IMR-90 (cell line): ENCODE measurements around the gene GNG12. TPM values are rescaled to one million over a fixed set of nuclear protein-coding genes. Genes with fewer than 3 reads are reported as not detected.

ENCODE experiments used
- ATAC-seq: fragments of 200-7000 bp; cut with Tn5 transposase; 2 replicates; pipeline ENCODE4 v1.9.1; 2020; ENCODE audit warnings: low read depth, mild to moderate bottlenecking, moderate library complexity
- BruUV-seq: library from RNA; stranded (reverse); fragments of 400-500 nt; replicated peaks from 2 replicates; lab custom pipeline; 2021; lab: Mats Ljungman, UMichigan
- CTCF ChIA-PET: fragments of 300-600 bp; formaldehyde crosslinking; extraction: SDS; loops from one replicate; lab custom pipeline; 2021; ENCODE audit warnings: antibody characterized with exemption; lab: Yijun Ruan, JAX
- POLR2A ChIA-PET: fragments of 300-600 bp; sonication (Branson Sonifier 250); formaldehyde crosslinking; loops from one replicate; lab custom pipeline; 2022; ENCODE audit warnings: antibody characterized with exemption; ENCODE audit not compliant: unreplicated experiment; lab: Charles Lee
- DNase-seq: peaks from one replicate; pipeline ENCODE4 v3.0.0; 2013
- H2AFZ ChIP-seq: replicated peaks from 2 replicates; pipeline ENCODE3; 2013; ENCODE audit warnings: low read length, mild to moderate bottlenecking; ENCODE audit not compliant: poor library complexity
- H2AK5ac ChIP-seq: 2 replicates; pipeline ENCODE4 v1.6.1; 2013; ENCODE audit warnings: low read depth, low read length, inconsistent platforms
- H2AK9ac ChIP-seq: replicated peaks from 2 replicates; pipeline ENCODE3; 2013; ENCODE audit warnings: mild to moderate bottlenecking, low read depth, low read length, moderate library complexity; ENCODE audit not compliant: poor library complexity
- H2BK120ac ChIP-seq: 2 replicates; pipeline ENCODE4 v1.6.1; 2013; ENCODE audit warnings: low read depth, low read length, inconsistent platforms
- H2BK15ac ChIP-seq: 3 replicates; pipeline ENCODE4 v1.6.1; 2013; ENCODE audit warnings: low read depth, low read length, inconsistent platforms
- H2BK20ac ChIP-seq: 2 replicates; pipeline ENCODE4 v1.6.1; 2013; ENCODE audit warnings: low read depth, mild to moderate bottlenecking, inconsistent platforms, low read length, moderate library complexity
- H2BK5ac ChIP-seq: 2 replicates; pipeline ENCODE4 v1.6.1; 2013; ENCODE audit warnings: mild to moderate bottlenecking, low read depth, low read length, inconsistent platforms; ENCODE audit not compliant: poor library complexity, severe bottlenecking
- H3K14ac ChIP-seq: replicated peaks from 2 replicates; pipeline ENCODE4 v1.6.1; 2013; ENCODE audit warnings: low read depth, low read length, inconsistent platforms
- H3K18ac ChIP-seq: 2 replicates; pipeline ENCODE4 v1.6.1; 2013; ENCODE audit warnings: low read depth, low read length, control low read depth
- H3K23ac ChIP-seq: 2 replicates; pipeline ENCODE4 v1.6.1; 2013; ENCODE audit warnings: low read depth, low read length, inconsistent platforms
- H3K27ac ChIP-seq: 2 replicates; pipeline ENCODE4 v1.5.1; 2013; ENCODE audit warnings: mild to moderate bottlenecking, control low read depth, low read length; ENCODE audit not compliant: insufficient read depth
- H3K27me3 ChIP-seq: 2 replicates; pipeline ENCODE4 v1.6.1; 2013; ENCODE audit warnings: low read length; ENCODE audit not compliant: control insufficient read depth, insufficient read depth
- H3K36me3 ChIP-seq: 2 replicates; pipeline ENCODE4 v1.6.1; 2013; ENCODE audit warnings: low read length, mixed read lengths; ENCODE audit not compliant: control insufficient read depth, insufficient read depth
- H3K4ac ChIP-seq: 2 replicates; pipeline ENCODE4 v1.6.1; 2013; ENCODE audit warnings: low read depth, low read length, inconsistent platforms
- H3K4me1 ChIP-seq: 2 replicates; pipeline ENCODE4 v1.6.1; 2013; ENCODE audit warnings: low read length, mixed read lengths; ENCODE audit not compliant: control insufficient read depth, insufficient read depth
- H3K4me2 ChIP-seq: 2 replicates; pipeline ENCODE4 v1.6.1; 2013; ENCODE audit warnings: low read depth, mild to moderate bottlenecking, control low read depth, low read length, moderate library complexity
- H3K4me3 ChIP-seq: 2 replicates; pipeline ENCODE4 v1.5.1; 2013; ENCODE audit warnings: low read depth, mild to moderate bottlenecking, control low read depth, low read length, moderate library complexity; ENCODE audit not compliant: insufficient read depth
- H3K56ac ChIP-seq: 2 replicates; pipeline ENCODE4 v1.6.1; 2013; ENCODE audit warnings: low read length, inconsistent platforms; ENCODE audit not compliant: insufficient read depth; ENCODE audit errors: extremely low read depth
- H3K79me1 ChIP-seq, 2 experiments: 2 replicates each; pipeline ENCODE4 v1.6.1; 2013; ENCODE audit warnings: low read length in 2 of 2, inconsistent platforms in 1 of 2, low read depth in 1 of 2
- H3K9ac ChIP-seq: 2 replicates; pipeline ENCODE4 v1.6.1; 2013; ENCODE audit warnings: low read depth, low read length, control low read depth
- H3K9me1 ChIP-seq: 2 replicates; pipeline ENCODE4 v1.6.1; 2013; ENCODE audit warnings: low read length, inconsistent platforms; ENCODE audit not compliant: insufficient read depth
- H3K9me3 ChIP-seq: 2 replicates; pipeline ENCODE4 v1.6.1; 2013; ENCODE audit warnings: low read length; ENCODE audit not compliant: control insufficient read depth, insufficient read depth
- H4K20me1 ChIP-seq: 2 replicates; pipeline ENCODE4 v1.6.1; 2013; ENCODE audit warnings: low read length, inconsistent platforms; ENCODE audit not compliant: insufficient read depth
- H4K5ac ChIP-seq: 2 replicates; pipeline ENCODE4 v1.6.1; 2013; ENCODE audit warnings: mild to moderate bottlenecking, low read depth, low read length, control low read depth
- H4K8ac ChIP-seq, 2 experiments: 2 replicates each; pipeline ENCODE4 v1.6.1; 2013; ENCODE audit warnings: low read depth in 2 of 2, low read length in 2 of 2, control low read depth in 1 of 2, inconsistent platforms in 1 of 2
- H4K91ac ChIP-seq: 2 replicates; pipeline ENCODE4 v1.6.1; 2013; ENCODE audit warnings: low read depth, low read length, inconsistent platforms; ENCODE audit not compliant: insufficient read depth
- BHLHE40 ChIP-seq: fragments of 150-350 bp; IDR thresholded peaks from 2 replicates; pipeline ENCODE4 v1.6.1; 2016; ENCODE audit warnings: mild to moderate bottlenecking, low read depth, low read length
- CEBPB ChIP-seq: IDR thresholded peaks from 2 replicates; pipeline ENCODE4 v1.6.1; 2012; ENCODE audit warnings: low read depth, low read length, improper control_type of control experiment
- CHD1 ChIP-seq: IDR thresholded peaks from 2 replicates; pipeline ENCODE4 v1.6.1; 2012; ENCODE audit warnings: low read depth, low read length, improper control_type of control experiment
- FOS ChIP-seq: fragments of 150-350 bp; IDR thresholded peaks from 2 replicates; pipeline ENCODE4 v1.6.1; 2016; ENCODE audit warnings: low read depth, low read length
- MAFK ChIP-seq: IDR thresholded peaks from 2 replicates; pipeline ENCODE4 v1.6.1; 2012; ENCODE audit warnings: low read depth, low read length, improper control_type of control experiment
- MAZ ChIP-seq: IDR thresholded peaks from 2 replicates; pipeline ENCODE4 v1.6.1; 2012; ENCODE audit warnings: low read depth, mild to moderate bottlenecking, low read length, improper control_type of control experiment, moderate library complexity, borderline replicate concordance
- MXI1 ChIP-seq: IDR thresholded peaks from 2 replicates; pipeline ENCODE4 v1.6.1; 2012; ENCODE audit warnings: low read depth, mild to moderate bottlenecking, low read length, moderate library complexity, borderline replicate concordance
- NFE2L2 ChIP-seq: fragments of 150-350 bp; IDR thresholded peaks from 2 replicates; pipeline ENCODE4 v1.6.1; 2016; ENCODE audit warnings: low read depth, mild to moderate bottlenecking, low read length
- POLR2A ChIP-seq: IDR thresholded peaks from 2 replicates; pipeline ENCODE4 v1.6.1; 2012; ENCODE audit warnings: mild to moderate bottlenecking, low read depth, low read length
- RAD21 ChIP-seq: IDR thresholded peaks from 2 replicates; pipeline ENCODE4 v1.6.1; 2012; ENCODE audit warnings: low read length, improper control_type of control experiment
- RCOR1 ChIP-seq: IDR thresholded peaks from 2 replicates; pipeline ENCODE4 v1.6.1; 2012; ENCODE audit warnings: mild to moderate bottlenecking, low read length, improper control_type of control experiment; ENCODE audit not compliant: insufficient replicate concordance
- RFX5 ChIP-seq: IDR thresholded peaks from 2 replicates; pipeline ENCODE4 v1.8.0; 2012; ENCODE audit warnings: low read depth, mild to moderate bottlenecking, low read length, moderate library complexity
- SMC3 ChIP-seq: fragments of 150-350 bp; IDR thresholded peaks from 2 replicates; pipeline ENCODE4 v1.6.1; 2016; ENCODE audit warnings: low read depth, mild to moderate bottlenecking, antibody characterized with exemption, low read length, moderate library complexity
- WGBS, 2 experiments: methylation state at CpG; one replicate each; pipeline versions ENCODE4 v1.1.5 to v1.1.7; 2013; ENCODE audit warnings: missing lambda C conversion rate in 2 of 2; ENCODE audit not compliant: insufficient read length in 1 of 2; ENCODE audit errors: extremely low coverage in 2 of 2; 5-methylcytosine and 5-hydroxymethylcytosine counted together
- dilution Hi-C: fragments of 300-500 bp; cut with HindIII; formaldehyde crosslinking; loops from one replicate; pipeline ENCODE4 v1.14.3; 2018; ENCODE audit warnings: low sequenced_read_pairs; ENCODE audit not compliant: unreplicated experiment
- in situ Hi-C: fragments of 300-500 bp; cut with MboI; formaldehyde crosslinking; loops from 3 replicates; pipeline ENCODE4 v1.14.3; 2019; ENCODE audit warnings: low sequenced_read_pairs, inconsistent platforms, mixed read lengths
- intact Hi-C: fragments of 100-400 bp; cut with micrococcal nuclease; formaldehyde crosslinking; loops from 2 replicates; pipeline ENCODE4 v1.10.0; 2022
- polyA plus RNA-seq, 3 experiments: library from polyadenylated mRNA; depleted of rRNA; stranded (reverse); fragments of >200 nt; gene quantifications; 2 replicates each; pipeline ENCODE4 v1.2.3, GENCODE V29; 2012; ENCODE audit warnings: low replicate concordance in 1 of 3
- total RNA-seq: library from RNA; depleted of rRNA; stranded (reverse); fragments of >200 nt; gene quantifications from 2 replicates; pipeline ENCODE4 v1.2.3, GENCODE V29; 2012
- TF ChIP-seq, protein P1 (sequence below): conservative IDR thresholded peaks from 2 replicates; pipeline ENCODE4 v1.5.1; 2012; ENCODE audit warnings: mild to moderate bottlenecking, low read depth, low read length, improper control_type of control experiment
- TF ChIP-seq, protein P2 (sequence below): fragments of 150-350 bp; IDR thresholded peaks from 2 replicates; pipeline ENCODE4 v1.6.1; 2016; ENCODE audit warnings: low read depth, mild to moderate bottlenecking, low read length, moderate library complexity, borderline replicate concordance
- TF ChIP-seq, protein P3 (sequence below): fragments of 150-350 bp; IDR thresholded peaks from 2 replicates; pipeline ENCODE4 v1.6.1; 2017; ENCODE audit warnings: mild to moderate bottlenecking, antibody characterized with exemption, low read length, low read depth

The GNG12 gene
- total and polyA plus RNA-seq, 2 of the 4 experiments (the other 2 are of a cell fraction), result 92.3 to 132 TPM

DNA sequence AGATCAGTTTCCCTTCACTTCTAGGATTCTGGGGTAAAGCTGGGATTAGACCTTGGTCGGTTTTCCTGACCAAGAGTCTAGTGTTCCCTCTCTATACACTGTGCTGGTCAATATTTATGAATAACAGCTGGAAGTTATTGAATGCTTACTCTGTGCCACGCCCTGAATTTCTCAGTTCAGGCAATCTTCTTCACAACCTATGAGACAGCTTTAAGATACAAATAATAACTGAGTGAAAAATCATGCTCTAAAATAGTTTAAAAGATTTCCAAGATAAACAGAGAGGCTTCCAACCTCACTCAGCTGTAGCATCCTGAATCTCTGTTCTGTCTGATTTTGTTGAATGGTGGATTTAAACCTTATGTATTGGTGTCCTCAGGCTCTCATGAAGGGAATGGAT is 72.2 kb downstream of the GNG12 start:
- H3K4ac ChIP-seq, result no peak overlapping the region
- peak overlapping the region; percentile 84; the same call in 1 of the 2 replicates for H3K23ac ChIP-seq
- no peak overlapping the region for H3K14ac ChIP-seq
- H3K27me3 ChIP-seq, result no peaks in the 10 kb centered on the region
- no peak overlapping the region for H2AFZ ChIP-seq
- H4K8ac ChIP-seq, result no peak overlapping the region
- H2BK20ac ChIP-seq, result no peak overlapping the region
- POLR2A ChIA-PET, result no interaction called here
- H3K4me1 ChIP-seq, result peaks cover 21% of the 10 kb centered on the region
- peaks cover 46 to 80% of the 10 kb centered on the region in 2 experiments for H3K79me1 ChIP-seq
- no peak overlapping the region for H2BK15ac ChIP-seq
- no peak overlapping the region for H2AK5ac ChIP-seq
- CTCF ChIA-PET, result interaction anchor here (0.6 to 4.7 kb wide), 13 partner anchors 65 to 228 kb away, joined by 3 to 46 read pairs (median 4); partner anchors contain the start of gene GADD45A
- H2AK9ac ChIP-seq, result no peak overlapping the region
- WGBS, 2 experiments, result no CpG with 5 or more reads among the region's 2 CpGs
- intact Hi-C loops (loop anchor here (10.0 kb wide), 1 partner anchor 584 kb away; no protein-coding TSS in a partner anchor), in situ Hi-C loops (loop anchor here (25.0 kb wide), 1 partner anchor 349 kb away; no protein-coding TSS in a partner anchor), dilution Hi-C loops (no loop called here)
- H3K18ac ChIP-seq, result no peak overlapping the region
- H4K20me1 ChIP-seq, result peaks cover 19% of the 10 kb centered on the region; the same call in 1 of the 2 replicates
- no peaks in the 10 kb centered on the region for H3K9me3 ChIP-seq
- H4K91ac ChIP-seq, result no peak overlapping the region
- ATAC-seq (no peak), DNase-seq (no peak)
- H3K9ac ChIP-seq, result no peak overlapping the region
- no peak overlapping the region for H3K27ac ChIP-seq
- no peak overlapping the region for H2BK5ac ChIP-seq
- H3K36me3 ChIP-seq, result 0 out of 2 replicates have a peak, but pooled peaks cover 1% of the 10 kb centered on the region
- no peak overlapping the region for H2BK120ac ChIP-seq
- TF ChIP-seq, protein P1, sequence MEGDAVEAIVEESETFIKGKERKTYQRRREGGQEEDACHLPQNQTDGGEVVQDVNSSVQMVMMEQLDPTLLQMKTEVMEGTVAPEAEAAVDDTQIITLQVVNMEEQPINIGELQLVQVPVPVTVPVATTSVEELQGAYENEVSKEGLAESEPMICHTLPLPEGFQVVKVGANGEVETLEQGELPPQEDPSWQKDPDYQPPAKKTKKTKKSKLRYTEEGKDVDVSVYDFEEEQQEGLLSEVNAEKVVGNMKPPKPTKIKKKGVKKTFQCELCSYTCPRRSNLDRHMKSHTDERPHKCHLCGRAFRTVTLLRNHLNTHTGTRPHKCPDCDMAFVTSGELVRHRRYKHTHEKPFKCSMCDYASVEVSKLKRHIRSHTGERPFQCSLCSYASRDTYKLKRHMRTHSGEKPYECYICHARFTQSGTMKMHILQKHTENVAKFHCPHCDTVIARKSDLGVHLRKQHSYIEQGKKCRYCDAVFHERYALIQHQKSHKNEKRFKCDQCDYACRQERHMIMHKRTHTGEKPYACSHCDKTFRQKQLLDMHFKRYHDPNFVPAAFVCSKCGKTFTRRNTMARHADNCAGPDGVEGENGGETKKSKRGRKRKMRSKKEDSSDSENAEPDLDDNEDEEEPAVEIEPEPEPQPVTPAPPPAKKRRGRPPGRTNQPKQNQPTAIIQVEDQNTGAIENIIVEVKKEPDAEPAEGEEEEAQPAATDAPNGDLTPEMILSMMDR, result no peak
- TF ChIP-seq NFE2L2, result no peak
- no peak for TF ChIP-seq RFX5
- no peak for TF ChIP-seq MXI1
- TF ChIP-seq, protein P2, sequence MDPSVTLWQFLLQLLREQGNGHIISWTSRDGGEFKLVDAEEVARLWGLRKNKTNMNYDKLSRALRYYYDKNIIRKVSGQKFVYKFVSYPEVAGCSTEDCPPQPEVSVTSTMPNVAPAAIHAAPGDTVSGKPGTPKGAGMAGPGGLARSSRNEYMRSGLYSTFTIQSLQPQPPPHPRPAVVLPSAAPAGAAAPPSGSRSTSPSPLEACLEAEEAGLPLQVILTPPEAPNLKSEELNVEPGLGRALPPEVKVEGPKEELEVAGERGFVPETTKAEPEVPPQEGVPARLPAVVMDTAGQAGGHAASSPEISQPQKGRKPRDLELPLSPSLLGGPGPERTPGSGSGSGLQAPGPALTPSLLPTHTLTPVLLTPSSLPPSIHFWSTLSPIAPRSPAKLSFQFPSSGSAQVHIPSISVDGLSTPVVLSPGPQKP, result no peak
- TF ChIP-seq FOS, result no peak
- no peak for TF ChIP-seq POLR2A
- no peak for TF ChIP-seq SMC3
- TF ChIP-seq RAD21, result no peak
- no peak for TF ChIP-seq RCOR1
- no peak for TF ChIP-seq CEBPB
- TF ChIP-seq MAFK, result no peak
- TF ChIP-seq CHD1, result no peak
- no peak for TF ChIP-seq MAZ
- TF ChIP-seq, protein P3, sequence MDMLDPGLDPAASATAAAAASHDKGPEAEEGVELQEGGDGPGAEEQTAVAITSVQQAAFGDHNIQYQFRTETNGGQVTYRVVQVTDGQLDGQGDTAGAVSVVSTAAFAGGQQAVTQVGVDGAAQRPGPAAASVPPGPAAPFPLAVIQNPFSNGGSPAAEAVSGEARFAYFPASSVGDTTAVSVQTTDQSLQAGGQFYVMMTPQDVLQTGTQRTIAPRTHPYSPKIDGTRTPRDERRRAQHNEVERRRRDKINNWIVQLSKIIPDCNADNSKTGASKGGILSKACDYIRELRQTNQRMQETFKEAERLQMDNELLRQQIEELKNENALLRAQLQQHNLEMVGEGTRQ, result no peak
- no peak for TF ChIP-seq BHLHE40
- no TSS peak for BruUV-seq
- H3K4me3 ChIP-seq, result no peak overlapping the region
- no peak overlapping the region for H3K56ac ChIP-seq
- no peak overlapping the region for H3K4me2 ChIP-seq
- peaks cover 23% of the 10 kb centered on the region for H3K9me1 ChIP-seq
- no peak overlapping the region for H4K5ac ChIP-seq
